ENCODE measurements around the gene IVL.

The IVL gene

DNA sequence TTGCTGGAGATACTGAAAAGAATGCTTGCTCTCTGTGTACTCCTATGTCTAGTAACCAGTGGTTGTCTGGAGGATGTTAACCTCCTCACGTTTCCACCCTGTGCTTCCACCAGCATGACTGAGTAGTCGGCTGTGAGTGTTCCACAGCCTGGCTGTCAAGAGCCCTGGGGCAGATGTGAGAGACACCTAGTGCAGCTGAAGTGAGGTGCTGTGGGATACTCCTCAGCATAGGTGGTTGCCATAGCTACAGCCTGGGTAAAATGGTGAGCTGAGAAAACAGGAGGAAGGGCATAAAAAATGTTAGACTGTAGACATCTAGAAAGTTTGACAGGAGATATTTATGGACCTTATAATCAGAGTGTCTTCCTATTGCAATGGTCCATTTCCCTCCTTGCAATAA is 15.8 kb downstream of the IVL start:
- Histone ChIP-seq H3K27me3 (no peaks in the 10 kb centered on the region), H3K4me1 (no peaks in the 10 kb centered on the region), H3K27ac (no peak overlapping the region), H3K36me3 (no peaks in the 10 kb centered on the region), H3K9me3 (no peaks in the 10 kb centered on the region), H3K4me3 (no peak overlapping the region)
- intact Hi-C loops (cut with DNase I; ENCODE audit: low total_unique reads): no loop called here
- no peak for TF ChIP-seq CTCF (IDR thresholded peaks at IDR 0.05)
- DNase-seq: no peak

DNA sequence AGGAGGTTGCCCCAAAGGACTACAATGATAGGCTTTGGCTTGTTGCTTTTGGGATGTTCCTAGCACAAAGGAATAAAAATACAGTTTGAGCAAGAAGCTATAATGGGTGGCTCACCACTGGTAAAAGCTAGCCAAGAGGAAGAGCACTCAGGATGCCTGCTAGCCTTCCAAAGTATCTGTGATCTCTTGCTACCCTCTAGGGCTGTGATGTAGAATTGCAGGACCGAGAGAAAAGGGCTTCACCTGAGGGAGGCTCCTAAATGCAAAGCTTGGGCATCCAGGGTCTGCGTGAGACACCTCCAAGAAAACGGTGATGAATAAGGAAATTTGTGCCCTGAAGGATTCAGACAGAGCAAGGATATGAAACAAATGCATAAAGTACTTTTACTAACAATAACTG is 17.7 kb downstream of the IVL start:
- Histone ChIP-seq H3K4me3 (no peak overlapping the region), H3K27ac (no peak overlapping the region), H3K9me3 (no peaks in the 10 kb centered on the region), H3K4me1 (no peaks in the 10 kb centered on the region), H3K27me3 (no peaks in the 10 kb centered on the region), H3K36me3 (no peaks in the 10 kb centered on the region)
- TF ChIP-seq CTCF (IDR thresholded peaks at IDR 0.05): no peak
- intact Hi-C loops (cut with DNase I; ENCODE audit: low total_unique reads): no loop called here
- no peak for DNase-seq

DNA sequence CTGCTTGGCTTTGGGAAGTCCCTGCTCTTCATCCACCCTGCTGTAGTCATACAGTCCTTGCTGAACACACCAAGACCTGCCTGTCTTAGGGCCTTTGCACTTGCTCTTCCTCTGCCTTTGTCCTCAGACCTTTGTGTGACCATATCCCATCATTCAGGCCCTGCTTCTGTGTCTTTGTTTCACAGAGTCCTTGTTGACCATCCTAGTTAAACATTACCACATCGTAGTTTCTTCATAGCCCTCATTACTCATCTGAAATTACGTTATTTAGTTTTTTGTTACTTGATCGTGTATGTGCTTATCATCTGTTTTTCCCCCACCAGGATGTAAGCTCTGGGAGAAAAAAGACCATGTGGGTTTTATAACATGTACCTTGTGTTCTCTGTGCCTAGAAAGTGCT is 20.3 kb downstream of the IVL start:
- Histone ChIP-seq H3K27me3 (no peaks in the 10 kb centered on the region), H3K36me3 (no peaks in the 10 kb centered on the region), H3K4me3 (no peak overlapping the region), H3K27ac (no peak overlapping the region), H3K9me3 (no peaks in the 10 kb centered on the region), H3K4me1 (no peaks in the 10 kb centered on the region)
- intact Hi-C loops (cut with DNase I; ENCODE audit: low total_unique reads): no loop called here
- no peak for TF ChIP-seq CTCF (IDR thresholded peaks at IDR 0.05)
- no peak for DNase-seq

GRCh38 chr1:152932170-152932811 is 23.9 kb downstream of the IVL start:
- no peaks in the 10 kb centered on the region for H3K4me1 ChIP-seq
- intact Hi-C loops (cut with DNase I; ENCODE audit: low total_unique reads): no loop called here
- no peak for DNase-seq
- no peak overlapping the region for H3K27ac ChIP-seq
- H3K27me3 ChIP-seq: no peaks in the 10 kb centered on the region
- no peak overlapping the region for H3K4me3 ChIP-seq
- H3K9me3 ChIP-seq: no peaks in the 10 kb centered on the region
- no peaks in the 10 kb centered on the region for H3K36me3 ChIP-seq
- TF ChIP-seq CTCF (IDR thresholded peaks at IDR 0.05): no peak

DNA sequence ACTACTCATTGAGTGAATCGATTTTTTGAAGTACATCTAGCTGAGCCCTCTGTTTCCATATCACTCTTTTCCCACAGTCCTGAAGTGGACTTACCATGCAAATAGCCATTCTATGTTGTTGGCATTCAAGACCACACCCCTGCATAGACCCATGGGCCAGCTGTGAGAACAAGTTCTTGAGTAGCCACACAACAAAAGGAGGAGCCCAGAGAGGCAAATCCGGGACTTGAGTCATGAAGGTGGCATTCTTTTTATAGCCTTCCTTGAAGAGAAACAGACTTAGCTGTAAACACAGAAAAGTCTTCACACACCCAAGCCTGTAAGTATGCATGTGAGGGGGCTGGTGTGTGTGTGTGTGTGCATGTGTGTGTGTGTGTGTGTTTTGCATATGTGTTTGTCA is 24.9 kb downstream of the IVL start:
- no peak for DNase-seq
- H3K9me3 ChIP-seq: no peaks in the 10 kb centered on the region
- no peak for TF ChIP-seq CTCF (IDR thresholded peaks at IDR 0.05)
- H3K4me1 ChIP-seq: no peaks in the 10 kb centered on the region
- H3K27ac ChIP-seq: no peak overlapping the region
- no peak overlapping the region for H3K4me3 ChIP-seq
- H3K27me3 ChIP-seq: no peaks in the 10 kb centered on the region
- intact Hi-C loops (cut with DNase I; ENCODE audit: low total_unique reads): no loop called here
- no peaks in the 10 kb centered on the region for H3K36me3 ChIP-seq

DNA sequence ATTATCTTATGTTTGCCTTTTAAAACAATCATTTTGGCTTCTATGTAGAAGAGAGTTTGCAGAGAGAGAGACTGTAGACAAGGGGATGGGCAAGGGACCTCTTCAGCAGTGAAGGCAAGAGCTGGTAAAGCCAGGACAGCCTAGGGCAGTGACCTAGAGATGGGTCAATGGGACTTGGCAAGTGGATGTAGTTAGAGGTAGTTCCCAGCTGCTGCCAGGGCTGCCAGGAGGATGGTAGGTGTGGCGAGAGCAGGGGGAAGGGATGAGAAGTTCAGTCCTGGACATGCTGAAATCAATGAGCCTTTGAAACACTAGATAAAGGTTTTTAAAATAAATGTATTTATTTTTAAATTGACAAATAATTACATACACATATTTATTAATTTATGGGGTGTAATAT is 32.3 kb downstream of the IVL start:
- Histone ChIP-seq H3K27ac (no peak overlapping the region), H3K36me3 (no peaks in the 10 kb centered on the region), H3K4me1 (no peaks in the 10 kb centered on the region), H3K9me3 (no peaks in the 10 kb centered on the region), H3K27me3 (no peaks in the 10 kb centered on the region), H3K4me3 (no peak overlapping the region)
- DNase-seq: no peak
- TF ChIP-seq CTCF (IDR thresholded peaks at IDR 0.05): no peak
- intact Hi-C loops (cut with DNase I; ENCODE audit: low total_unique reads): no loop called here

All from tibial artery (tissue), 4 donors.